Testis (tissue), 2 donors: ENCODE results near the gene EFR3B.
"Not testable (repeated sequence)": the region's sequence is repeated elsewhere in the genome, so short reads cannot be mapped to it uniquely, and the experiment has no call there.

Experiments
- POLR2A ChIP-seq: fragments of 450-650 bp; IDR thresholded peaks from one replicate; pipeline ENCODE4 v1.6.1; 2017; ENCODE audit warnings: antibody characterized with exemption, mild to moderate bottlenecking, moderate library complexity
- TF ChIP-seq, protein P1 (sequence below), 3 experiments: fragments of 450-650 bp in 2 of 3; fragments of 200-600 bp in 1 of 3; sonication (generic) in 1 of 3; IDR thresholded peaks; one replicate each; pipeline ENCODE4 v1.5.1; 2016 to 2019; ENCODE audit warnings: antibody characterized with exemption in 3 of 3, mild to moderate bottlenecking in 2 of 3, moderate library complexity in 1 of 3

GRCh38 chr2:25140535-25140934 is 98.7 kb downstream of the EFR3B start:
- not testable (repeated sequence) for TF ChIP-seq POLR2A
- TF ChIP-seq, protein P1, sequence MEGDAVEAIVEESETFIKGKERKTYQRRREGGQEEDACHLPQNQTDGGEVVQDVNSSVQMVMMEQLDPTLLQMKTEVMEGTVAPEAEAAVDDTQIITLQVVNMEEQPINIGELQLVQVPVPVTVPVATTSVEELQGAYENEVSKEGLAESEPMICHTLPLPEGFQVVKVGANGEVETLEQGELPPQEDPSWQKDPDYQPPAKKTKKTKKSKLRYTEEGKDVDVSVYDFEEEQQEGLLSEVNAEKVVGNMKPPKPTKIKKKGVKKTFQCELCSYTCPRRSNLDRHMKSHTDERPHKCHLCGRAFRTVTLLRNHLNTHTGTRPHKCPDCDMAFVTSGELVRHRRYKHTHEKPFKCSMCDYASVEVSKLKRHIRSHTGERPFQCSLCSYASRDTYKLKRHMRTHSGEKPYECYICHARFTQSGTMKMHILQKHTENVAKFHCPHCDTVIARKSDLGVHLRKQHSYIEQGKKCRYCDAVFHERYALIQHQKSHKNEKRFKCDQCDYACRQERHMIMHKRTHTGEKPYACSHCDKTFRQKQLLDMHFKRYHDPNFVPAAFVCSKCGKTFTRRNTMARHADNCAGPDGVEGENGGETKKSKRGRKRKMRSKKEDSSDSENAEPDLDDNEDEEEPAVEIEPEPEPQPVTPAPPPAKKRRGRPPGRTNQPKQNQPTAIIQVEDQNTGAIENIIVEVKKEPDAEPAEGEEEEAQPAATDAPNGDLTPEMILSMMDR (IDR thresholded peaks at IDR 0.05) = not testable (repeated sequence)
